ENCODE data around the gene EEF1A2.

Gene EEF1A2

DNA sequence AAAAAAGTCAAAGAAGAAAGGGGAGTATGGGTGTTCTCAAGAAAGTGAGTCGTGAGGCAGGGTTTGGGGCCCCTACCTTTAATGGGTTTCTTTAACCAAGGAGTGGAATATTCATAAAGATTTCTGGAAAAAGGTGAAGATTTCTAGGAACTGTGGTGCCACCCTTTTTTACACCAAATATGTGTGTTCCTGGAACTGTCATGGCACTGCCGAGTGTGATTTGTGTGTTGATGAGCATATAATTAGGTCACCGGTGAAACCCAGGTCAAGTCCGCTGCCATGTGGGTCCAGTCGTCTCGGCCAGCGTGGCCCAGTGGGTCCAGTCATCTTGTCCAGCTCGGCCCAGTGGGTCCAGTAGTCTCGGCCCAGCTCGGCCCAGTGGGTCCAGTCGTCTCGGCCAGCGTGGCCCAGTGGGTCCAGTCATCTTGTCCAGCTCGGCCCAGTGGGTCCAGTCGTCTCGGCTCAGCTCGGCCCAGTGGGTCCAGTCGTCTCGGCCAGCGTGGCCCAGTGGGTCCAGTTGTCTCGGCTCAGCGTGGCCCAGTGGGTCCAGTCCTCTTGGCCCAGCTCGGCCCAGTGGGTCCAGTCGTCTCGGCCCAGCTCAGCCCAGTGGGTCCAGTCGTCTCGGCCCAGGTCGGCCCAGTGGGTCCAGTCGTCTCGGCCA, 8.3 kb upstream of the EEF1A2 start:
- Histone ChIP-seq H3K36me3 (ENCODE audit: control insufficient read depth, insufficient read depth, low read length) (no peaks in the 10 kb centered on the region), H3K27me3 (replicated peaks; ENCODE audit: control insufficient read depth, insufficient read depth, low read length) (no peaks in the 10 kb centered on the region), H3K4me3 (replicated peaks; ENCODE audit: low read depth, low read length) (no peak overlapping the region)
- DNase-seq (ENCODE audit: extremely low read depth, insufficient read length) = no peak
- TF ChIP-seq, protein P1, sequence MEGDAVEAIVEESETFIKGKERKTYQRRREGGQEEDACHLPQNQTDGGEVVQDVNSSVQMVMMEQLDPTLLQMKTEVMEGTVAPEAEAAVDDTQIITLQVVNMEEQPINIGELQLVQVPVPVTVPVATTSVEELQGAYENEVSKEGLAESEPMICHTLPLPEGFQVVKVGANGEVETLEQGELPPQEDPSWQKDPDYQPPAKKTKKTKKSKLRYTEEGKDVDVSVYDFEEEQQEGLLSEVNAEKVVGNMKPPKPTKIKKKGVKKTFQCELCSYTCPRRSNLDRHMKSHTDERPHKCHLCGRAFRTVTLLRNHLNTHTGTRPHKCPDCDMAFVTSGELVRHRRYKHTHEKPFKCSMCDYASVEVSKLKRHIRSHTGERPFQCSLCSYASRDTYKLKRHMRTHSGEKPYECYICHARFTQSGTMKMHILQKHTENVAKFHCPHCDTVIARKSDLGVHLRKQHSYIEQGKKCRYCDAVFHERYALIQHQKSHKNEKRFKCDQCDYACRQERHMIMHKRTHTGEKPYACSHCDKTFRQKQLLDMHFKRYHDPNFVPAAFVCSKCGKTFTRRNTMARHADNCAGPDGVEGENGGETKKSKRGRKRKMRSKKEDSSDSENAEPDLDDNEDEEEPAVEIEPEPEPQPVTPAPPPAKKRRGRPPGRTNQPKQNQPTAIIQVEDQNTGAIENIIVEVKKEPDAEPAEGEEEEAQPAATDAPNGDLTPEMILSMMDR (IDR thresholded peaks at IDR 0.05; ENCODE audit: insufficient read depth, low read length, poor library complexity, severe bottlenecking) = no peak

DNA sequence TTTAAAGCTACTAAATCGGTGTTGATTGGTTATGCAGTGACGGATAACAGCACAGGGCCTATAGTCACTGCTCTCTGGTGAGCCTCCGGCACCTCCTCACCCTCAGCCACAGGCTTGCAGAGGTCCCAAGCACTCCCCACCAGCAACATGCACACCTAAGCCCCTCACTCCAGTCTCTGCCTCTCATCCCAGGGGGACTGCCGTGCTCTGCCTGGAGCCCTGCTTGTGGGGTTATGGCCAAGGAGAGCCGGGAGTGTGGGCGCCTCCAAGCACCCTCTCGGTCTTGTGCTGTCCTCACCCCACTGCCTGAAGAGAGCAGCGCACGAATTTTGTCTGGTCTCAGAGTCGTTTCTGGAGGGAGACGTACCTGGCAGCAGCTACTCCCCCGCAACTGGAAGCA, 6.8 kb upstream of the EEF1A2 start:
- Histone ChIP-seq H3K36me3 (ENCODE audit: control insufficient read depth, insufficient read depth, low read length) (no peaks in the 10 kb centered on the region), H3K4me3 (replicated peaks; ENCODE audit: low read depth, low read length) (no peak overlapping the region), H3K27me3 (replicated peaks; ENCODE audit: control insufficient read depth, insufficient read depth, low read length) (no peaks in the 10 kb centered on the region)
- TF ChIP-seq, protein P1 (IDR thresholded peaks at IDR 0.05; ENCODE audit: insufficient read depth, low read length, poor library complexity, severe bottlenecking) = no peak
- no peak for DNase-seq (ENCODE audit: extremely low read depth, insufficient read length)

DNA sequence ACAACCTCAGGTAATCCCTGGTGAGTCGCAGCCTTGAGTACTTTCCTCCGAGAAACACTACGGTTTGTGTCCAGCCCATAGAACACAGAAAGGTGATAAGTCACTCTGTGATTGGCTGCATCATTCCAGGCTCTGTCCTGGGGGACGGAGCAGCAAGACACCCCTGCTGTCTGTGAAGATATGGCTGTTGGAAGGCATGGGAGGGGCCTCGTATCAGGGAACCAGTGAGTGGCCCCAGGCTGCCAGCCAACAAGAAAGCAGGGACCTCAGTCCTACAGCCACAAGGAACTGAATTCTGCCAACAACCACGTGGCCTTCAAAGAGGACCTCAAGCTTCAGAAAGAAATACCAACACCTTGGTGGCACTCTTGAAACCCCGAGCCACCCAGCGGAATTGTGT, 6.4 kb upstream of the EEF1A2 start:
- no peak for DNase-seq (ENCODE audit: extremely low read depth, insufficient read length)
- TF ChIP-seq, protein P1 (IDR thresholded peaks at IDR 0.05; ENCODE audit: insufficient read depth, low read length, poor library complexity, severe bottlenecking) = no peak
- Histone ChIP-seq H3K27me3 (replicated peaks; ENCODE audit: control insufficient read depth, insufficient read depth, low read length) (no peaks in the 10 kb centered on the region), H3K36me3 (ENCODE audit: control insufficient read depth, insufficient read depth, low read length) (no peaks in the 10 kb centered on the region), H3K4me3 (replicated peaks; ENCODE audit: low read depth, low read length) (no peak overlapping the region)

DNA sequence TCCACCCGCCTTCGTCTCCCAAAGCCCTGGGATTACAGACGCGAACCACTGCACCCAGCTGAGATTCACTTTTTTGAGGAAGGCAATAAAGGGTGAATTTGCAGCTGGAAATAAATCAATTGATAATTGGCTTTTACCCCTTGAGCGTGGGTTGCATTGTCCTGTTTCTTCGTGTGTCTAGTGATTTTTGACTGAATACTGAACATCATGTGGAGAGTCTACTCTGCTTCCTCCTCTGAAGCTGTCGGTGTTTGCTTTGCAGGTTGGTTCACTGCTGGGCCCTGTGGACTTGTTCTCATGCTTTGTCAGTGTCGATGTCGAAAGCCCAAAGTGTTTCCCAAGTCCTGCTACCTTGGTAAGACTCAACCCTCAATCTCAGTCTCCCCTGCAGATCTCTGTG, 5.8 kb upstream of the EEF1A2 start:
- no peak for DNase-seq (ENCODE audit: extremely low read depth, insufficient read length)
- Histone ChIP-seq H3K4me3 (replicated peaks; ENCODE audit: low read depth, low read length) (no peak overlapping the region), H3K27me3 (replicated peaks; ENCODE audit: control insufficient read depth, insufficient read depth, low read length) (no peaks in the 10 kb centered on the region), H3K36me3 (ENCODE audit: control insufficient read depth, insufficient read depth, low read length) (no peaks in the 10 kb centered on the region)
- TF ChIP-seq, protein P1 (IDR thresholded peaks at IDR 0.05; ENCODE audit: insufficient read depth, low read length, poor library complexity, severe bottlenecking) = no peak

DNA sequence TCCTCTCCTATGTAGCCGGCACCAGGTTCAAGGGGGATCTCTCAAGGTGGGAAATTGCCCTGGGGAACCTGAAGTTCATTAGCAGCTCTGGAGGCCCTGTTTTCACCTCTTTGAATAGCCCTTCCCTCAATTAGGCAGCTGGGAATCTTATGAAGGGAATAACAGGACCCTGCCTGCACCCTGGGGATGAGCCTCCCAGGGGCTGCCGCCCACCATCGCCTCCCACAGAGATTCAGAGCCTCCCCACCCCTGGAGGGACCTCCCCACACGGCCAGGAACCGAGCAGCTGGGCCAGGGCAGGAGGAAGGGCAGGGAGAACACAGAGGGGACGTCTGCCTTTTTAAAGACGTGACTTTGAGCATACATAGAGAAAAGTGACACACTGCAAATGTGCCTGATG, 4.6 kb upstream of the EEF1A2 start:
- Histone ChIP-seq H3K27me3 (replicated peaks; ENCODE audit: control insufficient read depth, insufficient read depth, low read length) (no peaks in the 10 kb centered on the region), H3K36me3 (ENCODE audit: control insufficient read depth, insufficient read depth, low read length) (no peaks in the 10 kb centered on the region)
- no peak for DNase-seq (ENCODE audit: extremely low read depth, insufficient read length)

More for the DNA sequence above, 4.6 kb upstream of the EEF1A2 start:
- H3K4me3 ChIP-seq (replicated peaks; ENCODE audit: low read depth, low read length) = no peak overlapping the region
- TF ChIP-seq, protein P1 (IDR thresholded peaks at IDR 0.05; ENCODE audit: insufficient read depth, low read length, poor library complexity, severe bottlenecking) = no peak
